Measurements from ENCODE around the gene CD63. TPM values are rescaled to one million over a fixed set of nuclear protein-coding genes. Genes with fewer than 3 reads are reported as not detected.

The CD63 gene
- total RNA-seq, result 935 and 965 TPM in 2 replicates

GRCh38 chr12:55728939-55729818 is at the start of gene CD63:
CD63 (minus strand) TSS chr12:55729009; CDS start chr12:55728341, 668 bp downstream.

GRCh38 chr12:55742719-55743405 is 14.1 kb upstream of the CD63 start, which contains the start of gene GDF11:
GDF11 (plus strand) TSS chr12:55743122; CDS start chr12:55743317, 195 bp downstream.

GRCh38 chr12:55720071-55720564 is 8.7 kb downstream of the CD63 start, which contains the start of gene RDH5:
RDH5 (plus strand) TSS chr12:55720393; CDS start chr12:55721185, 792 bp downstream.

GRCh38 chr12:55715833-55716581 is 12.8 kb downstream of the CD63 start, which contains the start of gene BLOC1S1:
BLOC1S1 (plus strand) TSS chr12:55716046; CDS start chr12:55716052, 6 bp downstream.

GRCh38 chr12:55707841-55708694 is 20.7 kb downstream of the CD63 start, which contains the start of gene ITGA7:
ITGA7 (minus strand) TSS chr12:55707904; CDS start chr12:55707682, 222 bp downstream.

Other genes starting within 250 kb of the CD63 start
- not detected in 2 replicates for gene OR6C68, start 236.6 kb downstream of the CD63 start, total RNA-seq
- gene OR6C4, start 179.4 kb downstream of the CD63 start, total RNA-seq, result not detected in 2 replicates
- not detected in 2 replicates for gene OR2AP1, start 156.5 kb downstream of the CD63 start, total RNA-seq
- not detected in 2 replicates for gene OR10P1, start 92.1 kb downstream of the CD63 start, total RNA-seq
- gene ITGA7, start 21.1 kb downstream of the CD63 start, total RNA-seq, result 0.43 and 1.7 TPM in 2 replicates
- gene BLOC1S1, start 13.0 kb downstream of the CD63 start, total RNA-seq, result 34.5 and 34.7 TPM in 2 replicates
- 1.1 and 1.2 TPM in 2 replicates for gene RDH5, start 8.6 kb downstream of the CD63 start, total RNA-seq
- 0.43 and 0.72 TPM in 2 replicates for gene GDF11, start 14.1 kb upstream of the CD63 start, total RNA-seq
- 64.2 and 75.2 TPM in 2 replicates for gene SARNP, start 88.7 kb upstream of the CD63 start, total RNA-seq
- 26.9 and 38.6 TPM in 2 replicates for gene ORMDL2, start 89.0 kb upstream of the CD63 start, total RNA-seq
- 36.2 and 41.2 TPM in 2 replicates for gene DNAJC14, start 100.6 kb upstream of the CD63 start, total RNA-seq
- gene MMP19, start 113.9 kb upstream of the CD63 start, total RNA-seq, result 0.24 TPM in 1 of 2 replicates, not detected in the other
- 27.0 and 41.1 TPM in 2 replicates for gene PYM1, start 198.9 kb upstream of the CD63 start, total RNA-seq
- 97.6 and 107 TPM in 2 replicates for gene DGKA, start 202.2 kb upstream of the CD63 start, total RNA-seq
- 2.6 and 2.9 TPM in 2 replicates for gene PMEL, start 237.0 kb upstream of the CD63 start, total RNA-seq
- 9.4 and 26.5 TPM in 2 replicates for gene CDK2, start 237.8 kb upstream of the CD63 start, total RNA-seq
- 51.8 TPM in 2 replicates for gene RAB5B, start 245.1 kb upstream of the CD63 start, total RNA-seq